Ureter (tissue), 1 donor: ENCODE results near the gene EIPR1. TPM values are rescaled to one million over a fixed set of nuclear protein-coding genes. Genes with fewer than 3 reads are reported as not detected.
"Not testable (repeated sequence)": the region's sequence is repeated elsewhere in the genome, so short reads cannot be mapped to it uniquely, and the experiment has no call there.

Experiments used
- DNase-seq: peaks from one replicate; pipeline ENCODE4 v3.0.0-alpha.2; 2020; ENCODE audit warnings: low spot score
- total RNA-seq: library from RNA; stranded (reverse); gene quantifications from one replicate; pipeline ENCODE4 v1.2.4, GENCODE V29; 2023
- donor health status: DM: yes; HTN: yes; CAD: no.

The EIPR1 gene
- total RNA-seq, 1 donor from 2014 or later: 38.1 TPM

GRCh38 chr2:3357926-3358325 lies 19.7 kb downstream of the EIPR1 start:
- no peak for DNase-seq

- not testable (repeated sequence) for DNase-seq
These were observed 20.2 kb downstream of the EIPR1 start for GRCh38 chr2:3357446-3357845.

GRCh38 chr2:3356799-3357198 lies 20.8 kb downstream of the EIPR1 start:
- DNase-seq: no peak

GRCh38 chr2:3355951-3356569 lies 21.6 kb downstream of the EIPR1 start:
- DNase-seq: no peak

GRCh38 chr2:3354986-3355385 lies 22.6 kb downstream of the EIPR1 start:
- DNase-seq: no peak

- DNase-seq: peak; percentile 53
These were observed 28.4 kb downstream of the EIPR1 start for GRCh38 chr2:3349211-3349693.

- peak; percentile 59 for DNase-seq
These were observed 28.9 kb downstream of the EIPR1 start for GRCh38 chr2:3348767-3349166.

GRCh38 chr2:3345621-3346020 lies 32.0 kb downstream of the EIPR1 start:
- no peak for DNase-seq

GRCh38 chr2:3344897-3345296 lies 32.7 kb downstream of the EIPR1 start:
- no peak for DNase-seq

GRCh38 chr2:3343012-3343411 lies 34.6 kb downstream of the EIPR1 start:
- no peak for DNase-seq

- no peak for DNase-seq
These were observed 35.3 kb downstream of the EIPR1 start for GRCh38 chr2:3342324-3342723.

- DNase-seq: no peak
These were observed 36.3 kb downstream of the EIPR1 start for GRCh38 chr2:3341336-3341735.

- DNase-seq: no peak
These were observed 37.5 kb downstream of the EIPR1 start for GRCh38 chr2:3340144-3340543.

- DNase-seq: no peak
These were observed 39.3 kb downstream of the EIPR1 start for GRCh38 chr2:3338340-3338739.

- DNase-seq: no peak
These were observed 40.8 kb downstream of the EIPR1 start for GRCh38 chr2:3336844-3337243.

- no peak for DNase-seq
These were observed 42.9 kb downstream of the EIPR1 start for GRCh38 chr2:3334392-3335345.

- no peak for DNase-seq
These were observed 45.5 kb downstream of the EIPR1 start for GRCh38 chr2:3332133-3332532.

GRCh38 chr2:3329491-3329890 lies 48.1 kb downstream of the EIPR1 start:
- DNase-seq: no peak

GRCh38 chr2:3326871-3327270 lies 50.7 kb downstream of the EIPR1 start:
- DNase-seq: no peak

GRCh38 chr2:3326182-3326537 lies 51.5 kb downstream of the EIPR1 start:
- no peak for DNase-seq

- no peak for DNase-seq
These were observed 52.0 kb downstream of the EIPR1 start for GRCh38 chr2:3325458-3326181.
